C4-2B (cell line): ENCODE measurements around the gene SLC25A36.

Experiments
- H3K27ac ChIP-seq: fragments of 450-650 bp; 2 replicates; pipeline ENCODE4 v1.5.1; 2017
- CTCF ChIP-seq: fragments of 450-650 bp; conservative IDR thresholded peaks from 2 replicates; pipeline ENCODE4 v1.5.1; 2017; ENCODE audit warnings: mild to moderate bottlenecking
- ZFX ChIP-seq: fragments of 450-650 bp; IDR thresholded peaks from 2 replicates; pipeline ENCODE4 v1.6.1; 2017

Gene SLC25A36

GRCh38 chr3:140904521-140904920 is 37.1 kb upstream of the SLC25A36 start:
- H3K27ac ChIP-seq: no peak overlapping the region
- TF ChIP-seq ZFX (no peak), CTCF (no peak)

GRCh38 chr3:140905559-140905958 is 36.1 kb upstream of the SLC25A36 start:
- H3K27ac ChIP-seq: no peak overlapping the region
- no peak for TF ChIP-seq CTCF
- no peak for TF ChIP-seq ZFX

GRCh38 chr3:140906785-140907184 is 34.9 kb upstream of the SLC25A36 start:
- no peak overlapping the region for H3K27ac ChIP-seq
- no peak for TF ChIP-seq CTCF
- TF ChIP-seq ZFX: no peak

GRCh38 chr3:140910860-140911259 is 30.8 kb upstream of the SLC25A36 start:
- H3K27ac ChIP-seq: no peak overlapping the region
- TF ChIP-seq CTCF: peak; percentile 14; the same call in 1 of the 2 replicates
- no peak for TF ChIP-seq ZFX

- TF ChIP-seq CTCF (no peak), ZFX (no peak)
- H3K27ac ChIP-seq: no peak overlapping the region
These were observed 29.8 kb upstream of the SLC25A36 start for GRCh38 chr3:140911822-140912221.

- H3K27ac ChIP-seq: no peak overlapping the region
- no peak for TF ChIP-seq ZFX
- no peak for TF ChIP-seq CTCF
These were observed 27.9 kb upstream of the SLC25A36 start for GRCh38 chr3:140913728-140914127.

GRCh38 chr3:140914384-140914945 is 27.2 kb upstream of the SLC25A36 start:
- no peak overlapping the region for H3K27ac ChIP-seq
- no peak for TF ChIP-seq ZFX
- no peak for TF ChIP-seq CTCF
